Measurements from ENCODE around the gene LDB2. TPM values are rescaled to one million over a fixed set of nuclear protein-coding genes. Genes with fewer than 3 reads are reported as not detected.
"Not testable (repeated sequence)": the region's sequence is repeated elsewhere in the genome, so short reads cannot be mapped to it uniquely, and the experiment has no call there.

The LDB2 gene
- not detected for total RNA-seq

DNA sequence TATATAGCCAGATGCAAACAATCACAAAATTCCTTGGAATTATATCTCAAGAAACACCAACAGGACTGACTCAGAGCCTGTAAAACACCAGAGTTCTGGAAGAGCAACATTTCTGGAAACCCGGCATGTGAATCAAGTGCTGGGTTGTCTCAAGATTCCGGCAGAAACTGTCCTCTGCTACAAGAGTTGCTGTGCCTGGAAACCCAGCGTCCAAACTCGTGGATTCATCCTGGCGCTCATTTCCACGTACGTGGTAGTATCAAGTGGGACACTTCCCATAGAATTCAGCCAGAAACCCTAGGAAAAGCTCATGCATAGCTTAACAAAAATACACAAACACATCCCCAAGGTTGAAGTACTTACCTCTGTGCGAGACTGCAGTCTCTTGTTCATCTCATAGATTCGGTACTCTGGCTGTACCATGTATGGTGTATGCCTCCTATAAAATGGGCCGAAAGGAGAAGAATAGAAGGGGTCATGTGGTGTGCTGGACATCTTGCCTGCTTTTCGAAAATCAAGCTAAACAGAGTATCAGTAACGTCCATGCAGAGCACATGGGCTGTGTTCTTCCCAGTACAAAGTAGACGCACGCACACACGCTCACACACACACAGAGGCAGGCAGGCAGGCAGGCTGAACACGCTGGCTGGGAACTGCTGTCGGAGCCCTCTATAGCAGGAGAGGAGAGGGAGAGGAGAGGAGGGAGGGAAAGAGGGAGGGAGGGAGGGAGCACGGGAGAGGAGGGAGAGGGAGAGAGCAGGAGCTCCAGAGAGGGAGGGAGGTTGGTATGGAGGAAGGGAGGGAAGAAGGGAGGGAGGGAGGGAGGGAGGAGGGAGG lies at the start of gene LDB2:
Gene LDB2, minus strand, starts transcription at position 655 of the 837 bp plus-strand sequence.
- ChIA-PET CTCF (no interaction called here), POLR2A (no interaction called here)

- POLR2A ChIA-PET, result no interaction called here
Observed at GRCh38 chr4:16942491-16942890, 44.0 kb upstream of the LDB2 start.

GRCh38 chr4:16939178-16939577 lies 40.7 kb upstream of the LDB2 start:
- CTCF ChIA-PET, result no interaction called here
- POLR2A ChIA-PET, result no interaction called here

More at GRCh38 chr4:16942491-16942890, 44.0 kb upstream of the LDB2 start:
- CTCF ChIA-PET, result no interaction called here

DNA sequence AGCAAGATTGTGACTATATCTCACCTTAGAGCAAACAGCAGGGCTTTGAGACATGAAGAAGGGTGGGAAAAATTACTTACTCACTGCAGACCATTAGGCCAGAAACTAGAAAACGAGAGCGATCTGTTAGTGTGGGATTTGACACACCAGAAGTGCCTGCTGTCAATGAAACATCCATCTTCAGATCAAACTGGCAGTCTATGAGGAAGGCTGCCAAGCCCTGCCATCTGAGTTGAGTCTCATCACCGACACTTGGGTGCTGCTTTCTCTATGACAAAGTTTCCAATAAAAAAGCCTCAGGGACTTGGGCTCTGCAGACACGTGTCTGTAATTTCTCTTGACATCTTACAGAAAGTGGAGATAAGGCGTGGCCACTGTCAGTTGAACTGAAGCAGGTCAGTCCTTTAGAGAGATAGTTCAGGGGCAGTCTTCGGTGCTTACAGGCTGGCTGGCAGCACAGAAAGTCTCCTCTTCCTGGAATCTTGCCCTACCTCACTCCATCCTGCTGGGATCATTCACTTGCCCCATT lies 40.1 kb upstream of the LDB2 start:
- CTCF ChIA-PET, result no interaction called here
- POLR2A ChIA-PET, result no interaction called here

- ChIA-PET POLR2A (no interaction called here), CTCF (interaction anchor here (1.3 kb wide), 1 partner anchor 15 kb away, joined by 3 read pairs; no protein-coding TSS in a partner anchor)
Observed at GRCh38 chr4:16931339-16932305, 33.2 kb upstream of the LDB2 start.

DNA sequence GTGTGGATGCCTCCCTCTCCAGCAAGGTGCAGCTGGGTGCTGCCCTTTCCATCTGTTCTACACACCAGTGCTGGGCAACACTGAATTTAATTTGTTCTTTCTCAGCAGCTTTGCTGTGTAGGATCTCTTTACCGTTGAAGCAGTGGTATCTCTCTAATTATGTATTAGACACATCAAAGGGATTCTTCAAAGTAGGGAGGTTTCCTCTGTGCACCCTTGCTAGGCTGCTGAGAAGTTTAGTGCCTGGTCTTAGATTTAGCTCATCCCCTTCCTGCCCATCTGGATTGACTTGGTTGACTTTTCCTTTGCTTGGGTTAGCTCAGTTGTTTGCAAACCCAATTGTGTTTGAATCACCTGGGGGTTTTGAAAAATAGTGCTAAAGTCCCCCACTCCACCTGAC lies 27.8 kb upstream of the LDB2 start:
- ChIA-PET CTCF (no interaction called here), POLR2A (no interaction called here)

- POLR2A ChIA-PET, CTCF ChIA-PET: not testable (repeated sequence)
Observed at GRCh38 chr4:16918716-16919115, 20.3 kb upstream of the LDB2 start.

GRCh38 chr4:16916719-16917337 lies 18.4 kb upstream of the LDB2 start:
- POLR2A ChIA-PET, result no interaction called here

GRCh38 chr4:16916031-16916430 lies 17.6 kb upstream of the LDB2 start:
- CTCF ChIA-PET, result interaction anchor here (0.7 to 1.2 kb wide), 5 partner anchors 13 to 531 kb away, joined by 3 to 9 read pairs (median 5); no protein-coding TSS in a partner anchor
- POLR2A ChIA-PET, result no interaction called here

More at GRCh38 chr4:16916719-16917337, 18.4 kb upstream of the LDB2 start:
- CTCF ChIA-PET, result interaction anchor here (0.7 to 1.2 kb wide), 6 partner anchors 12 to 531 kb away, joined by 3 to 9 read pairs (median 4); no protein-coding TSS in a partner anchor

- ChIA-PET CTCF (no interaction called here), POLR2A (no interaction called here)
Observed at GRCh38 chr4:16914208-16914607, 15.8 kb upstream of the LDB2 start.

- POLR2A ChIA-PET, result no interaction called here
- CTCF ChIA-PET, result no interaction called here
Observed at GRCh38 chr4:16912896-16913295, 14.5 kb upstream of the LDB2 start.

DNA sequence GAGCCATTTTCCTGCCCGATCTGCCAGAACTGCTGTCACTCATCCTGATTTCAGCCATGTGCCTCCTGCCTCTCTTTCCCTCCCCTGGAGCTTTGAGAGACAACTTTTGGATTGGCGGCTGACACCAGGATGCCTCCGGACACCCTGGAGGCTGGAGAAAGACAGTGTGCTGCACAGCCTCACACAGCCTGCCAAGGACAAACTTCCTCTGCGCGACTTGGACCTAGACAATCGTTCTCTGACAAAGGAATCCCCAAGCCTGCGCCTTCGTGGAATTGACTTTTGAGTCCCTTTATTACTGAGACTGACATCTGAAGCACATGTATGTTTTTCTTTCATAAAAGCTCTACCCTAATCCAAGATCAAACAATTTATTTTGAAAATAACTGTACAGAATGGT lies 10.8 kb upstream of the LDB2 start:
- ChIA-PET POLR2A (no interaction called here), CTCF (no interaction called here)

GRCh38 chr4:16908377-16909021 lies 10.1 kb upstream of the LDB2 start:
- CTCF ChIA-PET, result no interaction called here

DNA sequence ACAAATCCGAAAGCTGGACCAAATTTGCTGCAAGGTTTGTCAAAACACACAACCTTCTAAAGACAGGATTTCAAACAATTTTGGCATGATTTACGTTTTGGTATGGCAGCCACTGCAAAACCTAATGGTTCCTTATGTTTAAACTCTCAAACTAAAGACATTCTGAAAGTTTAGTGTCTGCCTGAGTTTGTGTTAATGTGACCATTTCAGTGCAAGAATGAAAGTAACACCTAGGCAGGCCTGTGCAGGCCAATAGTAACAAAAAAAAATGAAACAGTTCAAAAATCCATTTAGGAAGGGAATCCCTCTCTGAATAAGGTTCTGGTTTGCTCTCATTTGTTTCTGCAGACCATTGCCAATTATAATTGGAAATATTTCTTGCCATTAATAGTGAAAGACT lies 1.9 kb upstream of the LDB2 start:
- CTCF ChIA-PET, result no interaction called here
- POLR2A ChIA-PET, result no interaction called here

More at GRCh38 chr4:16908377-16909021, 10.1 kb upstream of the LDB2 start:
- POLR2A ChIA-PET, result no interaction called here

DNA sequence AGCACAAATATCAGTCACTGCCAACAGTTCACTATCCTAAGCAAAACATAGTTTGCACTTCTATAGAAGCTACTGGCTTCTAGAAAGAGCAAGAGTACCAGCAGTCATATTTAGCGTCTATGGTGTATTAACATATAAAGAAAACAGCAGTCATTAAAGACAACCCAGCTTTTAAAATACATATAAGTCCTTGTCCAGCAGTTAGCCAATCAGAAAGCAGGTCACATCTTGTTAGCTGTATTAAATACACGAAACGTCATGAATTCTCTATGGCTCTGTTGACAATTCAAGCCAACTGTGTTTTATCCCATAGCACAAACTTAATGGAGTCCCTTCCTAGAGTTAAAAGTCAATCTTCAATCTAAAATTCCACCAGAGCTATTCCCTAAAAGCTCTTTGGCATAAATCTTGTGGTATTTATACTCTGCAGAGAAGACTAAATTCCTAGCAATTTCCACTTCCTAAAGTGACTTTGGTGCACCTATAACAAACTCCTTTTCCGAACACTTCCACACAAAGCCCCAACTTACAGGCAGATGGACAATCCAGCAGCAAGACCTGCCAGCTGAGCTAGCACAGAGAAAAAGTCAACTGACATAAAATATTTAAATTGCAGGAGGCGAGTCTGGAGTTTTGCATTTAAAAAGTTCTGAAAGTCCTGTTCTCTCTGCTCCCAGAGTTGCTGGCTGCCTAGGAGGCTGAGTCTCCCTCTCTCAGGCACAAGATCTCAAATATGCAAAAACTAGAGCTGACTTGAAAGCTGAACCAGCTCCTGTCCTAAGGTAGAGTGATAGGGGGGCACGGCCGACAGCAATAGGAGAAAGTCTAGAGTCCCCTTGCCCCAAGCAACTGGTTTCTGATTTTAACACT lies 1.3 kb downstream of the LDB2 start:
- ChIA-PET POLR2A (no interaction called here), CTCF (no interaction called here)

DNA sequence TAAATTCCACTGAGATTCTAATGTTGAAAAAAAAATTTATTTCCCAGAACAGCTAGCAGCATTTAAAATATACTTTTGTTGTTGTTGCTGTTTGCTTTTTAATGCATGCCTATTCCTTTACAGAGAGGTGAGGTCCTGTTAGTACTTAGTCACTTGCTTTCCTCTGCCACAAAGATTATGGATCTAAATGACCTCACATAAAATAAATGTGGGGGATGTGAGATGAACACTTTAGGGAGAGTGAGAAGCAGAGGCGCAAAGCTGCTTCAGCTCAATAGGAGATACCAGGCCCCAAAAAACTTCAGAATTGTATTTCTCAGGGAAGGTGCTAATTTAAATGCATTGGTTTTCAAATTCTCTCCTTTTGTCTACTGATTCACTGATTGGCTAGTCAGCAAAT lies 4.0 kb downstream of the LDB2 start:
- ChIA-PET POLR2A (no interaction called here), CTCF (no interaction called here)

DNA sequence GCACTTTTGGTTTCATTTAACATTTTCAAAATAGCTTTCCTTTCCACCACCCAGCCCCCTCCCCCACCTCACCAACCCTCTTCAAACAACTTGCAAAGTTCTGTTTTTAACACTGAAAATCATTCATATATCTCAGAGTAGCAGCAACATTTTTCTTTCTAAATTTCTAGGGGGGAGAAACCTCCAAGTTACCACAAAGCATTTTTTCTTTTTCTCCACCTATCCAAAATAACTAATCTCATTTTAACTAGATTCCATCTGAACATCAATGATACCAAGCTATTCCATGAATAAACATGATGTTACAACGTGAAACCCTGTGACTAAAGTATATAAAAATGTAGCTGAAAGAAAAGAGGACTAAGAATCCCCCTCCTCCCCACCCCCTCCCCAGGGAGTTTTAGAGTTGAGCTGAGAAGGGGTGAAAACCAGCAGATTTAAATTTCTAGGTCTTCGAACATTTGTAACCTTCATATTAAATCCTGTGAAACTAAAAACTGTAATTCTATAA lies 5.2 kb downstream of the LDB2 start:
- ChIA-PET CTCF (no interaction called here), POLR2A (no interaction called here)

GRCh38 chr4:16890651-16891050 lies 7.8 kb downstream of the LDB2 start:
- ChIA-PET CTCF (no interaction called here), POLR2A (interaction anchor here (0.6 kb wide), 1 partner anchor 1086 kb away, joined by 3 read pairs; no protein-coding TSS in a partner anchor)
